AG09309 (cell line): ENCODE measurements around the gene PGPEP1.

Source experiments
- DNase-seq: peaks from one replicate; pipeline ENCODE4 v3.0.0-alpha.2; 2010; ENCODE audit warnings: low read depth
- H3K4me3 ChIP-seq: 2 replicates; pipeline ENCODE4 v1.5.1; 2011; ENCODE audit warnings: mild to moderate bottlenecking, low read depth, low read length, moderate library complexity; ENCODE audit not compliant: control insufficient read depth
- TF ChIP-seq, protein P1 (sequence below): IDR thresholded peaks from 2 replicates; pipeline ENCODE4 v1.5.1; 2011; ENCODE audit warnings: mild to moderate bottlenecking, low read depth, low read length, inconsistent platforms; ENCODE audit not compliant: insufficient read depth, control insufficient read depth; ENCODE audit errors: missing control alignments

The PGPEP1 gene

DNA sequence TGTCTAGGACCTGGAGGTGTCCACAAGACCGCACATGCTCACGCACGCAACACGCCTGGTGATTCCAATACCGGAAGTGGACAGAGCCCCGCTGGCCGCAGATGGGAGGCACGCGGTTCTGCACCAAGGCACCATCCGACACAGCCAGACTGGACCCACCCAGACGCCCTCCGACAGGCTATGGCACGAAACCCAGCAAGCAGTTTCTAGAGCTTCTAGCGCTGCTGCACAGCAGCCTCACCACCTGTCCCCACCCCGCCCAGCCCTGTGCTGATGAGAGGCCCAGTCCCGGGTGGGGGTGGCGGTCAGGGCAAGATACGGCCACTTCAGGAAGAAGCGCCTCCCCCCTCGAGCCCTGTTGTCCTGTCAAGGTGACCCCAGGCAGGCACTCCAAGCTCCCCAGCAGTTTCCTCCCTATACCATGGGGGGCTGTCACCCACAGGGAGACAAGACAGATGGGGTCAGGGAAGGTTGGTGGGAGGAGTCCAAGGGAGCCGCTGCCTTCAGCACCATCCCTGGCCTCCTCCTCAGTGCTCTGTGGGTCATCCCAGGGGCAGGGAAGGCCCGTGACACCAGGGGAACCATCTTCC is 28.8 kb upstream of the PGPEP1 start:
- TF ChIP-seq, protein P1, sequence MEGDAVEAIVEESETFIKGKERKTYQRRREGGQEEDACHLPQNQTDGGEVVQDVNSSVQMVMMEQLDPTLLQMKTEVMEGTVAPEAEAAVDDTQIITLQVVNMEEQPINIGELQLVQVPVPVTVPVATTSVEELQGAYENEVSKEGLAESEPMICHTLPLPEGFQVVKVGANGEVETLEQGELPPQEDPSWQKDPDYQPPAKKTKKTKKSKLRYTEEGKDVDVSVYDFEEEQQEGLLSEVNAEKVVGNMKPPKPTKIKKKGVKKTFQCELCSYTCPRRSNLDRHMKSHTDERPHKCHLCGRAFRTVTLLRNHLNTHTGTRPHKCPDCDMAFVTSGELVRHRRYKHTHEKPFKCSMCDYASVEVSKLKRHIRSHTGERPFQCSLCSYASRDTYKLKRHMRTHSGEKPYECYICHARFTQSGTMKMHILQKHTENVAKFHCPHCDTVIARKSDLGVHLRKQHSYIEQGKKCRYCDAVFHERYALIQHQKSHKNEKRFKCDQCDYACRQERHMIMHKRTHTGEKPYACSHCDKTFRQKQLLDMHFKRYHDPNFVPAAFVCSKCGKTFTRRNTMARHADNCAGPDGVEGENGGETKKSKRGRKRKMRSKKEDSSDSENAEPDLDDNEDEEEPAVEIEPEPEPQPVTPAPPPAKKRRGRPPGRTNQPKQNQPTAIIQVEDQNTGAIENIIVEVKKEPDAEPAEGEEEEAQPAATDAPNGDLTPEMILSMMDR, result no peak
- H3K4me3 ChIP-seq, result no peak overlapping the region
- DNase-seq, result no peak

DNA sequence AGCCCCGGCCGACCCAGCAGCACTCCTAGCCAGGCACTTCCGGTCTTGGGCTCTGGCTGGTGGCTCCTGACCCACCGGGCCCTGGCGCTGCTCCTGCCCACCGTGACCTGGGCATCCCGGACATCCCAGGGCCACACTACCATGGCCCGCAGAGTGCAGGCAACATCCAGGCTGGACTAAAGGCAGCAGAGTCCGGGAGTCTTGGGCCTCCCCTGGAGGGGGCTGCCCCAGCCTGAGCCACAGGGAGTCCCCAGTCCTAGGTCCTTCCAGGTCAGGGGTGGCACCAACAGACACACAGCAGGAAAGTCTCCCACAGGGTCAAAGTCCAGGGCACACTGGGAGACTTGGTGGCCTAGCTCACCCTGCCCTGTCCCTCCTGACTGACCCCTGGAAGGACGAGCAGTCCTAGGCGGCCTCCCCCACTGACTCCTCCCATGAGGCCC is 28.3 kb upstream of the PGPEP1 start:
- TF ChIP-seq, protein P1, result no peak
- DNase-seq, result no peak
- H3K4me3 ChIP-seq, result no peak overlapping the region

DNA sequence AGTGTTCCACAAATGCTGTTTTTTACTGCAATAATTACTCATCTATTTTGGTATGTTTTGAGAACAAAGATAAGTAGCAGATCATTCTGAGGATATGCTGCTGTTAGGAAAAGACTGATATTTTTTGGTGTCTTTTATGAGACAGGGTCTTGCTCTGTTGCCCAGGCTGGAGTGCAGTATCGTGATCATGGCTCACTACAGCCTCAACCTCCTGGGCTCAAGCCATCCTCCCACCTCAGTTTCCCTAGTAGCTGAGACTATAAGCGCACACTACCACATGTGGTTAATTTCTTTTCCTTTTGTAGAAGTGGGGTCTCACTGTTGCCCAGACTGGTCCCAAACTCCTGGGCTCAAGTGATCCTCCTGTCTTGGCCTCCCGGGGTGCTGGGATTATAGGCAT is 27.0 kb upstream of the PGPEP1 start:
- DNase-seq, result no peak
- H3K4me3 ChIP-seq, result no peak overlapping the region
- TF ChIP-seq, protein P1, result no peak

DNA sequence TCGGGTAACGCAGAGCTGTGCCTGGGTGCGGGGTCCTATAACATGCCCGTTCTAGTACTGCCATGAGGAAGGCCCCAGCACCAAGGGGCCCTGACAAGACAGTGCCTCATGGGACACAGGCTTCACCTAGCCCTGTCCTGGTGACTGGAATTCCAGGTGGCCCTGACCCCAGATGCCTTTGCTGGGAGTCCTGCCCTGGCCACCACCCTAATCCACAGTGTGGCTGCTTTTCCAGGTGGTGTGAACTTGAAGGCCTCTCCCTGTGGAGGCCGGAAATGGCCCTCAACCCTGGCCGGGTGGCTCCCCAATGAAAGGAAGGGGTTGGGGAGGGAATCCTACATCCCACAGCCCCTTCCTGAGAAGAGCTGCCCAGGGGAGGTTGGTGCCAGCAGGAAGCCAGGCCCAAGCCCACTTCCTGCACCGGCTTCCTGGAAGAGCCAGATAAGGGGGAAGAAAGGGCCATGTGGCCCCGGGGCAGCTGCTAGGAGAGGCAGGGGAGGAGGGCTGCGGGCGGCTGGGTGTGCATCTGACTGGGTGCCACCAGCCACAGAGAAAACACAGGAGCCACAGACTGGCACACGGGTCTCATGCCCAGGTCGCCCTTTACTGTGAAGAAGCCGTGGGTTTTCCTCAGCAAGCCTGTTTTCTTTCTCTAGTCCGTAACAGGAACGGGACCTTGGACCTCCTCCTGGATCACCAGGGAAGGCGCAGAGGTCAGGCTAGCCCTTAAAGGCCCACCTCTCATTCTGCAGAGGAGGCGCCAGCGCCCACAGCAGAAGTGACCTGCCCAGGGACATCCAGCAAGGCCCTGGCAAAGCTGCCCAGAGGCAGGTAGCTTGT is 22.2 kb upstream of the PGPEP1 start:
- DNase-seq, result no peak
- no peak overlapping the region for H3K4me3 ChIP-seq

DNA sequence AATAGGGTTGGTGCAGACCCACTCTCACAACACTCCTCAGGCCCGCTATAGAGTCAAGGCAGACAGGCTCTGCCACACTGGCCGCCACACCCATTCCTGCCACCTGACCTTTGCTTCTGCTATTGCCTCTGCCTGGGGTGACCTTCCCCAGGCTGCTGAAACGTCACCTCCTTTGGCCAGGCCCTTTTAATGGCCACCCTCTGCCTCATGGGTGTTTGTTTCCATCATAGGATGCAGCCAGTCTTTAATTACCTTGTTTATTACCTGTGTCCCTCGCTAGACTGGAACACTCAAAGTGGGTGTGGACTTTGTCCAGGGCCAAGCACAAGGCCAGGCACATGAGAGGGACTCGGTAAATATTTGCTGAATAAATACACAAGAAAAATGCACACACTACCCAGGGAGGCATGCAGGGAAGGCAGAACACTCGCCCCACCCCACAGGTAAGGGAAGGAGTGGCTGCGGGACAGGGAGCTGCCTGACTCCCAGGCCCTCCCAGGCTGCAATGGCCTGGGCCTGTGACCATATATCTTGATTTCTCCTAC is 20.7 kb upstream of the PGPEP1 start:
- H3K4me3 ChIP-seq, result no peak overlapping the region
- TF ChIP-seq, protein P1, result no peak
- DNase-seq, result no peak

More for the DNA sequence above, 22.2 kb upstream of the PGPEP1 start:
- TF ChIP-seq, protein P1, result no peak

DNA sequence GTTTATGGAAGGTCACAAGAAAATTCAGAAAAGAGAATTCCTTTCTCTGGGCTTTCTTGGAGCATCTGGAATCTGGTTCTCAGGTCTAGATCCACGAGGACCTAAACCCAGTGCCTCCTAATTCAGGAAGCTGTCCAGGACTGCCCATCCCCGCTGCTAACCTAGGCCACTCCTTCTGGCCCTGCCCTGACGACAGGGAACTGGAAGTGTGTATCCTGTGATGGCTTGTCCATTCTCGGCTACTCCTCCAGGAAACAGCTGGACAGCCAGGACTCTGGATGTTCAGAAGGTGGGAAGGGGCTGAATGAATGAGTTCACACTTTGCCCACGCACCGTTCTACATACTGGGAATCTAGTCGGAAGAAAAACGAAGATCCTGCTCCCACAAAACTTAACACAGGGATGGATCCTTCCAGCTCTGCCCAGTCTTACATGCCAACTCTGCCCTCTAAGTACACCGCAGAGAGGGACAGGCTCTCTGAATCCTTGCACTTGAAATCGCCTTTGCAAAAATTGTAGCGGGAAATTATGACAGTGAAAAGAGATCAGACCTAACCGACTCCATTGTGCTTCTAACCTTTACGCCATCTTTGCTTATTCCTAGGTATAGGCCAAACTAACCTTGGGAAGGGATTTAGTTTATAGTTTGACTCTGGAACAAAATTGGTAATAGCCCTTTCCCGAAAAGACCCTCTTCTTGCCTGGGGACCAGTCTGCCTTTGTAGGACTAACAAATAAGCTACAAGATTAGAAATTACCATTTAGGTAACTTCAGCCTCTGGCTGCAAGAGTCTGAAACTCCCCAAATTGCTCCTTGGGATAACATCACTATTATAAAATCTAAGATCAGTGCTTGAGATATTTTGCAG is 19.3 kb upstream of the PGPEP1 start:
- H3K4me3 ChIP-seq, result no peak overlapping the region
- no peak for DNase-seq
- TF ChIP-seq, protein P1, result no peak
